T-helper 1 cell treated with Interleukin-12 subunit alpha and Interleukin-12 subunit beta and Interleukin-4 antibody, amounts not matched to agents 30 μg/mL and 1 μg/mL, for 36 hours (primary cell): ENCODE measurements around the gene ATF4.
A peak's percentile ranks its signal among the peaks of the same experiment; 100 is the strongest.

Experiments
- H3K27ac Mint-ChIP-seq: one replicate; pipeline ENCODE4 v1.8.0; 2021; ENCODE audit warnings: mild to moderate bottlenecking, mixed read lengths
- H3K27me3 Mint-ChIP-seq: one replicate; pipeline ENCODE4 v1.8.0; 2021; ENCODE audit warnings: low read depth, mixed read lengths
- H3K36me3 Mint-ChIP-seq: one replicate; pipeline ENCODE4 v1.8.0; 2021; ENCODE audit warnings: low read depth, mixed read lengths
- H3K4me1 Mint-ChIP-seq: one replicate; pipeline ENCODE4 v1.8.0; 2021; ENCODE audit warnings: low read depth, mixed read lengths
- H3K4me3 Mint-ChIP-seq: one replicate; pipeline ENCODE4 v1.8.0; 2021; ENCODE audit warnings: mild to moderate bottlenecking, moderate library complexity, mixed read lengths
- H3K9me3 Mint-ChIP-seq: one replicate; pipeline ENCODE4 v1.8.0; 2021; ENCODE audit warnings: mixed read lengths

The ATF4 gene

GRCh38 chr22:39481595-39481994 is 38.8 kb upstream of the ATF4 start:
- H3K27me3 Mint-ChIP-seq = no peaks in the 10 kb centered on the region
- no peak overlapping the region for H3K27ac Mint-ChIP-seq
- H3K4me1 Mint-ChIP-seq = no peaks in the 10 kb centered on the region
- no peak overlapping the region for H3K4me3 Mint-ChIP-seq
- no peaks in the 10 kb centered on the region for H3K36me3 Mint-ChIP-seq
- H3K9me3 Mint-ChIP-seq = no peaks in the 10 kb centered on the region

DNA sequence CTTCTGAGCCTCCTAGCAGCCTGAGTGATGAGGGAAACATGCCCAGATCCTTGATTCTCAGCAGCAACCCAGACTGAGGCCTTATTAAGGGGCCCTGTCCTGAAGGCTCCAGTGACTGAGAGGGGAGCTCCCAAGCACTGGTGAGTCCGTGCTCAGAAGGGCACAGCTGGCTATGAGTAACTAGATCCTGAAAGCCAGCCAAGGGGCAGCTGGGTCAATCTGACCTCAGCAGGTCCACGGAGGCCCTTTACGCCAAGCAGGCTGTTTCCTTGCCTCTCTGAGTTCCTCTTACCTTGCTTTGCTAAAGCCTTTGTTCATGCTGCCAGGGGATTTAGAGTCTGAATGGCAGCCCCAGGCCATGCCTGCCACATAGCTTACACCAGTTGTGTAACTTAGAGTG is 37.6 kb upstream of the ATF4 start:
- Mint-ChIP-seq H3K4me1 (no peaks in the 10 kb centered on the region), H3K36me3 (no peaks in the 10 kb centered on the region), H3K27me3 (no peaks in the 10 kb centered on the region), H3K9me3 (no peaks in the 10 kb centered on the region), H3K27ac (no peak overlapping the region), H3K4me3 (no peak overlapping the region)

- no peaks in the 10 kb centered on the region for H3K9me3 Mint-ChIP-seq
- no peak overlapping the region for H3K4me3 Mint-ChIP-seq
- H3K27me3 Mint-ChIP-seq = no peaks in the 10 kb centered on the region
- no peak overlapping the region for H3K27ac Mint-ChIP-seq
- H3K36me3 Mint-ChIP-seq = no peaks in the 10 kb centered on the region
- peaks cover 5% of the 10 kb centered on the region for H3K4me1 Mint-ChIP-seq
Measured at GRCh38 chr22:39486951-39487825, 33.2 kb upstream of the ATF4 start.

DNA sequence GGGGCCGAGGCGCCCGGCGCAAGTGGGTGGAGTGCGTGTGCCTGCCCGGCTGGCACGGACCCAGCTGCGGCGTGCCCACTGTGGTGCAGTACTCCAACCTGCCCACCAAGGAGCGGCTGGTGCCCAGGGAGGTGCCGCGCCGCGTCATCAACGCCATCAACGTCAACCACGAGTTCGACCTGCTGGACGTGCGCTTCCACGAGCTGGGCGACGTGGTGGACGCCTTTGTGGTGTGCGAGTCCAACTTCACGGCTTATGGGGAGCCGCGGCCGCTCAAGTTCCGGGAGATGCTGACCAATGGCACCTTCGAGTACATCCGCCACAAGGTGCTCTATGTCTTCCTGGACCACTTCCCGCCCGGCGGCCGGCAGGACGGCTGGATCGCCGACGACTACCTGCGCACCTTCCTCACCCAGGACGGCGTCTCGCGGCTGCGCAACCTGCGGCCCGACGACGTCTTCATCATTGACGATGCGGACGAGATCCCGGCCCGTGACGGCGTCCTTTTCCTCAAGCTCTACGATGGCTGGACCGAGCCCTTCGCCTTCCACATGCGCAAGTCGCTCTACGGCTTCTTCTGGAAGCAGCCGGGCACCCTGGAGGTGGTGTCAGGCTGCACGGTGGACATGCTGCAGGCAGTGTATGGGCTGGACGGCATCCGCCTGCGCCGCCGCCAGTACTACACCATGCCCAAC is 32.4 kb upstream of the ATF4 start:
- Mint-ChIP-seq H3K27me3 (no peaks in the 10 kb centered on the region), H3K27ac (no peak overlapping the region), H3K36me3 (no peaks in the 10 kb centered on the region)

GRCh38 chr22:39488563-39489083 is 31.7 kb upstream of the ATF4 start:
- Mint-ChIP-seq H3K27ac (no peak overlapping the region), H3K9me3 (no peaks in the 10 kb centered on the region), H3K36me3 (no peaks in the 10 kb centered on the region), H3K4me1 (peaks cover 9% of the 10 kb centered on the region), H3K4me3 (no peak overlapping the region), H3K27me3 (no peaks in the 10 kb centered on the region)

More for the DNA sequence above, 32.4 kb upstream of the ATF4 start:
- Mint-ChIP-seq H3K4me1 (peaks cover 5% of the 10 kb centered on the region), H3K4me3 (no peak overlapping the region), H3K9me3 (no peaks in the 10 kb centered on the region)

GRCh38 chr22:39489094-39490068 is 31.0 kb upstream of the ATF4 start:
- Mint-ChIP-seq H3K4me3 (no peak overlapping the region), H3K27me3 (no peaks in the 10 kb centered on the region), H3K4me1 (peaks cover 9% of the 10 kb centered on the region), H3K9me3 (no peaks in the 10 kb centered on the region), H3K27ac (no peak overlapping the region), H3K36me3 (no peaks in the 10 kb centered on the region)

DNA sequence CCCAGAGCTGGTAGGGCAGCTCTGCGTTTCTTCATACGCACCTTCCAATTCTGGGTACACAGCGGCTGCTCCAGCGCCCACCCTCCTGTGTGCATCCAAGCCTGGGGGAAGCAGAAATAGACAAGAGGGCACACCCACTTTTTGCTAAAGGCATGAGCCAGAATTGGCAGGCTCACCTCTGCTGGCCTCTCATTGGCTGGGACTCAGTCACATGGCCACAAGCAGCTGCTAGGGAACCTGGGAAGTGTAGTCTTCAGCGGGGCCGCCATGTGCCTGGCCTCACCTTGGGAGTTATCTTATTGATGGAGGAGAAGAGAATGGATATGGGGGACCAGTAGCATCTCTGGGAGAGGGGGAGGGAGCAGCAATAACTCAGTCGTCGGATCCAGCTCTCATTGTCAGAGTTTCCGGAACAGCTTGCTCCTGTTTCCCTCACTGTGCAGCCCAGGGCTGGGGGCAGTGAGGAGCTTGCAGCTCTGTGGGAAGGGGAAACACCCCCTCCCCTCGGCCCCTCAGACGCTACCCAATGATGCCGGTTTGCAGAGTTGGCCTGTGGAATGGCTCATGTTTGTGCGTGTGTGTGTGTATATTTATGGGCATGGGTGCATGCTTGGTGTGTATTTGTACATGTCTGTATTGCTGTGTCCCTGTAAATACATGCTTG is 30.1 kb upstream of the ATF4 start:
- Mint-ChIP-seq H3K36me3 (no peaks in the 10 kb centered on the region), H3K4me1 (peaks cover 12% of the 10 kb centered on the region), H3K27ac (peak overlapping the region; percentile 21), H3K4me3 (no peak overlapping the region), H3K9me3 (no peaks in the 10 kb centered on the region), H3K27me3 (no peaks in the 10 kb centered on the region)

DNA sequence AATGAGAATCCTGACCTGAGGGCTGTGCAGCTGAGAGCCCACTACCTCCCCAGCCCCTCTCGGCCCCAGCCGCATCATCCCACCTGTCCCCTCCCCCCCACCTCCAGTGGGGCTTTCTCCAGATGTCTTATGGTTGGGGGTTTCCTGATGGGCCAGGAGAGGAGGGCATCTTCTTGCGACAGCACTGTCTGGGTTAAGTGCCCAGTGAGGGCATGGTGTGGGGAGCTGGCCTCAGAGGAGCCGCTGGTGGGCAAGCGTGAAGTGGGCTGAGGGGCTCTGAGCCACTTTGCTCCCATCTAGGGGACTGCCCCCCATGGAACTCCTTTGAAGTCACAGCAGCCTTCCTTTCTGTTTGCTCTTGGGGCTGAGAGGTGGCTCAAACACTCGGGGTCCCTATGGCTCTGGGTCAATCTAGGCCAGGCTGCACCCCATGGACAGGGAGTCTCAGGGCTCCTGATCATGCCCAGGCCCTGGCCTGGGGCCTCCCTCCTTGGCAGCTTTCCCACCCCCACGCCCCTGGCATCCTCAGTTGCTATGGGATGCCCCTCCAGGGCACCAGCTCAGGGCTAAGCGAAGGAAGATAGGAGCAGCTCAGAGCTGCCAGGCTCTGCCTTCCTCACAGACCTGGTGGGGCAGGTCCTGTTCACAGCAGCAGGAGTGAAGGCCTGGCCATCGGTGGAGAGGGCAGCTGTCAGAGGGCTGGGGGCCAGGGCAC is 29.2 kb upstream of the ATF4 start:
- Mint-ChIP-seq H3K4me1 (peaks cover 12% of the 10 kb centered on the region), H3K9me3 (no peaks in the 10 kb centered on the region), H3K4me3 (no peak overlapping the region), H3K27me3 (no peaks in the 10 kb centered on the region), H3K27ac (no peak overlapping the region), H3K36me3 (no peaks in the 10 kb centered on the region)

GRCh38 chr22:39491696-39492095 is 28.7 kb upstream of the ATF4 start:
- Mint-ChIP-seq H3K27me3 (no peaks in the 10 kb centered on the region), H3K9me3 (no peaks in the 10 kb centered on the region), H3K36me3 (no peaks in the 10 kb centered on the region), H3K4me3 (no peak overlapping the region), H3K27ac (no peak overlapping the region), H3K4me1 (peaks cover 12% of the 10 kb centered on the region)

DNA sequence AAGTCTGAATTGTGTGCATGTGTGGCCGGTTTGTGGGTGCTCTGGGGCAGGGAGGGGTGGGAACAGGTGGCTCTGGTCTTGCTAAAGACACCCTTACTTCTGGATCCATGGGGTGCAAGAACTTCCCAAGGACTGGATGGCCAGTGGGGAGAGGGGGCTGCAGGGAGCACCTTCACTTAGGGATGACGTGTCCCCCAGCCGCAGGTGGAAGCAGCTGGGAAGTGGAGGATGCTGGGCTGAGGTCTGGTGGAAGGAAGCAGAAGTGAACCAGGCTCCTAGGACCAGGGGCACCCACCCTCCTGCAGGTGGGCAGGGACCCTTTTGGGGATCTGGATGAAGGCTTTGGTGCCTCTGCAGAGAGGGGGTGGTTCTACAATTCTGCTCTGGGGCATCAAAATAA is 28.2 kb upstream of the ATF4 start:
- Mint-ChIP-seq H3K36me3 (no peaks in the 10 kb centered on the region), H3K4me1 (peaks cover 12% of the 10 kb centered on the region), H3K27ac (no peak overlapping the region), H3K9me3 (no peaks in the 10 kb centered on the region), H3K4me3 (no peak overlapping the region), H3K27me3 (no peaks in the 10 kb centered on the region)

- peaks cover 3% of the 10 kb centered on the region for H3K27me3 Mint-ChIP-seq
- no peaks in the 10 kb centered on the region for H3K36me3 Mint-ChIP-seq
- no peaks in the 10 kb centered on the region for H3K9me3 Mint-ChIP-seq
- H3K27ac Mint-ChIP-seq = no peak overlapping the region
- H3K4me1 Mint-ChIP-seq = peaks cover 12% of the 10 kb centered on the region
- H3K4me3 Mint-ChIP-seq = no peak overlapping the region
Measured at GRCh38 chr22:39493759-39494158, 26.6 kb upstream of the ATF4 start.

DNA sequence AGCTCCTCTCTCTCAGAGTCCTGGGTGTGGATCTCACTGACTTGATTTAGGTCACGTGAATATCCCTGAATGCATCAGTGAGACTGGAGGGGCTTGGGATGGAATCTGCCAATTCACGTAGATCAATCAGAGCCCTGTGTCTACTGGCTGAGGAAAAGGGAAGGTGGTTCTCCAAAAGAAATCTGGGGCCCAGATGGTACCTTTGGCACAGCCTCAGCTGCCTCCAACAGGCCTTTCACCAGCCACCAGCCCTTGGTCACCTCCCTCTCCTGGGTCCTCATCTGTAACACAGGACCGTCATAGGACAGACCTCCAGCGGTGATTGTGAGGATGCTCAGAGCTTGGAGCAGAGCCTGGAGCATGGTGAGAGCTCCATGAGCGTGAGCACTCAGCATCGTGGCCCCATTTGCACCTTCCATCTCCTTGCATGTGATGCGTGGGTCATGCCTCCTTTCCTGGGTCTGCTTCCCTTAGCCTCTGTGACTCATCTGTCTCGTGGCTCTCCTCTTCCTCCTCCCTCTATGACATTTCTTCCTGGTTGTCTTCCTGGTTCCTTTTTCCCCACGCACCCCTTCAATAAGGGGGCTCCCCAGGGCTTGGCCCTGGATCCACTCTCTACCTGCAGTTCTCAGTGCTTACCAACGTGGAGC is 25.8 kb upstream of the ATF4 start:
- peaks cover 12% of the 10 kb centered on the region for H3K4me1 Mint-ChIP-seq
- H3K4me3 Mint-ChIP-seq = no peak overlapping the region
- no peak overlapping the region for H3K27ac Mint-ChIP-seq
- peaks cover 3% of the 10 kb centered on the region for H3K27me3 Mint-ChIP-seq
- H3K36me3 Mint-ChIP-seq = no peaks in the 10 kb centered on the region
- H3K9me3 Mint-ChIP-seq = no peaks in the 10 kb centered on the region
